Measurements from ENCODE around the gene OPCML.

DNA sequence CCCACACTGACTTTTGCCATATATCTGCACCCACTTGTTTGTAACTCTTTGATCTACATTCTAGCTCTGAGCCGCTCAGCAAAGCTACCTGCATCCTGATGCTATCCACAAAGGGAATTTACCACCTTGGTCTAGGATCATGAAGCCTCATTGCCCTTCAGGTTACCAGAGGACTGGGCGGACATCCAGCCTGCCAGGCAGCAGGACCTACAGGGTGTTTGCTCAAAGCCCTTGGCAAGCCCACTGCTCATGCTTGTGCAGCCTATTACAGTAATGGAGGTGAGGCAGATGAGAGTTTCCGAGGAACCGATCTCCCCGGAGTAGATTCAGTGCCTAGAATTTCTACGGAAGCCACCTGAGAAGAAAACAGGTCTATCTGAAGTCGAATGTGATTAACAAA lies 417.2 kb downstream of the OPCML start:
- TF ChIP-seq, protein P1, sequence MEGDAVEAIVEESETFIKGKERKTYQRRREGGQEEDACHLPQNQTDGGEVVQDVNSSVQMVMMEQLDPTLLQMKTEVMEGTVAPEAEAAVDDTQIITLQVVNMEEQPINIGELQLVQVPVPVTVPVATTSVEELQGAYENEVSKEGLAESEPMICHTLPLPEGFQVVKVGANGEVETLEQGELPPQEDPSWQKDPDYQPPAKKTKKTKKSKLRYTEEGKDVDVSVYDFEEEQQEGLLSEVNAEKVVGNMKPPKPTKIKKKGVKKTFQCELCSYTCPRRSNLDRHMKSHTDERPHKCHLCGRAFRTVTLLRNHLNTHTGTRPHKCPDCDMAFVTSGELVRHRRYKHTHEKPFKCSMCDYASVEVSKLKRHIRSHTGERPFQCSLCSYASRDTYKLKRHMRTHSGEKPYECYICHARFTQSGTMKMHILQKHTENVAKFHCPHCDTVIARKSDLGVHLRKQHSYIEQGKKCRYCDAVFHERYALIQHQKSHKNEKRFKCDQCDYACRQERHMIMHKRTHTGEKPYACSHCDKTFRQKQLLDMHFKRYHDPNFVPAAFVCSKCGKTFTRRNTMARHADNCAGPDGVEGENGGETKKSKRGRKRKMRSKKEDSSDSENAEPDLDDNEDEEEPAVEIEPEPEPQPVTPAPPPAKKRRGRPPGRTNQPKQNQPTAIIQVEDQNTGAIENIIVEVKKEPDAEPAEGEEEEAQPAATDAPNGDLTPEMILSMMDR (conservative IDR thresholded peaks at IDR 0.05; ENCODE audit: low read depth, low read length): no peak
- no peak for TF ChIP-seq EZH2 (IDR thresholded peaks at IDR 0.05; ENCODE audit: low read length, unreplicated experiment)
- no peak for TF ChIP-seq EZH2phosphoT487 (IDR thresholded peaks at IDR 0.05; ENCODE audit: borderline replicate concordance, low read length)

Data from PC-3 (cell line).